GM10248 (cell line): ENCODE results near the gene HOMEZ.

Source experiments
- CTCF ChIA-PET: fragments of 300-600 bp; sonication (Branson Sonifier 250); formaldehyde crosslinking; extraction: SDS; loops from one replicate; lab custom pipeline; 2021; ENCODE audit warnings: antibody characterized with exemption; lab: Yijun Ruan, JAX
- POLR2A ChIA-PET: fragments of 350-650 bp; sonication (Branson Sonifier 250); formaldehyde crosslinking; extraction: SDS; loops from one replicate; lab custom pipeline; 2020; ENCODE audit warnings: antibody characterized with exemption; lab: Yijun Ruan, JAX
- DNase-seq: peaks from one replicate; pipeline ENCODE4 v3.0.0; 2012; ENCODE audit errors: extremely low spot score
- CTCF ChIP-seq: IDR thresholded peaks from 2 replicates; pipeline ENCODE4 v1.5.1; 2012; ENCODE audit warnings: mild to moderate bottlenecking, low read depth; ENCODE audit errors: extremely low read depth, missing control alignments, control extremely low read depth

The HOMEZ gene

DNA sequence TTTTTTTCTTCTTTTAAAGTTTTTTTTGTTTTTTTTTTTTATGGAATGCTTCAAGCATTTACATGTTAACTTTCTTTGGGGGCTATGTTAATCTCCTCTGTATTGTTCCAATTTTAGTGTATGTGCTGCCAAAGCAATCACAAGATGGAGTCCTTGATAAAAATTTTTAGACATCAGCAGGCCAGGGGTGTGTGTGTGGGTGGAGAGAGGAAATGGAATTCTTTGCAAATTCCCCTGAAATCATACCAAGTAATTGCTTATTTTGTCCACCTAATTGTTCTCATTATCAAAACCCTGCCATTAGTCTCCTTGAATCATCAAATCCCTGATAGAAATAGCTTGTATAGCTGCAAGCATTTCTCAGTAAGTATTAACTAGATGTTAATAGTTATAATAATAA is 26.5 kb downstream of the HOMEZ start:
- ChIA-PET CTCF (interaction anchor here (0.9 to 2.8 kb wide), 5 partner anchors 9 to 138 kb away, joined by 3 to 13 read pairs (median 4); no protein-coding TSS in a partner anchor), POLR2A (interaction anchor here (0.7 kb wide), 1 partner anchor 42 kb away, joined by 3 read pairs; no protein-coding TSS in a partner anchor)
- DNase-seq, result no peak
- TF ChIP-seq CTCF, result no peak

GRCh38 chr14:23258256-23258655 is 27.7 kb downstream of the HOMEZ start:
- POLR2A ChIA-PET, result no interaction called here
- CTCF ChIA-PET, result interaction anchor here (0.9 to 1.5 kb wide), 3 partner anchors 23 to 138 kb away, joined by 3 to 6 read pairs (median 3); no protein-coding TSS in a partner anchor
- no peak for TF ChIP-seq CTCF
- no peak for DNase-seq

GRCh38 chr14:23252420-23253333 is 33.3 kb downstream of the HOMEZ start:
- DNase-seq, result no peak
- no peak for TF ChIP-seq CTCF
- ChIA-PET POLR2A (no interaction called here), CTCF (interaction anchor here (1.3 to 1.4 kb wide), 2 partner anchors 12 to 379 kb away, joined by 4 read pairs; no protein-coding TSS in a partner anchor)

- CTCF ChIA-PET, result interaction anchor here (1.3 to 1.4 kb wide), 2 partner anchors 12 to 380 kb away, joined by 4 read pairs; no protein-coding TSS in a partner anchor
- no peak for TF ChIP-seq CTCF
Measured at GRCh38 chr14:23252006-23252405, 33.9 kb downstream of the HOMEZ start.

DNA sequence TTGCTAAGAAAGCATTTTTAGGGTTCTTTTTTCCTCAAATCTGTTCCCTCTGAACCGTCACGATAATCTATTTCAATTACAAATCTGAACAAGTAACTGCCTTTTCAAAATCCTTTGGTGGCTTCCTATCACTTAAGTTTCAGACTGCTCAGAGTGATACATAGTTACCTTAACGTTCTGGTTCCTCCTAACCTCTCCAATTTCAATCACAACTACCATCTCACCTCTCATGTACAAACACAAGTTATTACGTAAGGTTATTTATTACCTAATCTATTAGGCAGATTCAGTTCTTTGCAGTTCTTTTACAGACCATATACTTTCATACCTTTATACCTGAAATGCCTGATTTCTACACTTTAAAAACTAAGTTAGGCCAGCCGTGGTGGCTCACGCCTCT is 36.1 kb downstream of the HOMEZ start:
- no peak for TF ChIP-seq CTCF
- ChIA-PET CTCF (interaction anchor here (0.9 to 1.4 kb wide), 2 partner anchors 25 to 229 kb away, joined by 3 to 4 read pairs; no protein-coding TSS in a partner anchor), POLR2A (no interaction called here)
- no peak for DNase-seq

More at GRCh38 chr14:23252006-23252405, 33.9 kb downstream of the HOMEZ start:
- DNase-seq, result no peak
- POLR2A ChIA-PET, result no interaction called here

DNA sequence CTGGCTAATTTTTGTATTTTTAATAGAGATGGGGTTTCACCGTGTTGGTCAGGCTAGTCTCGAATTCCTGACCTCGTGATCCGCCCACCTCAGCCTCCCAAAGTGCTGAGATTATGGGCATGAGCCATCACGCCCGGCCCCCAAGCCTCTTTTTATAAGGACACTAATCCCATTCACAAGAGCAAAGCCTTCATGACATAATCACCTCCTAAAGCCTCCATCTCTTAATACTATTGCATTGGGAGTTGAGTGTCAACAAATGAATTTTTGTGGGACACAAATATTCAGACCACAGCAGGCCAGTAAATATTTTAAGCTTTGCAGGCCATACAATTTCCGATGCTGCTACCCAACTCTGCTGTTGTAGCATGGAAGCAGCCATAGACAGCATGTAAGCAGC is 37.3 kb downstream of the HOMEZ start:
- ChIA-PET POLR2A (no interaction called here), CTCF (interaction anchor here (1.4 kb wide), 1 partner anchor 26 kb away, joined by 4 read pairs; no protein-coding TSS in a partner anchor)
- TF ChIP-seq CTCF, result no peak
- no peak for DNase-seq
